ENCODE measurements around the gene CCDC88B.

The CCDC88B gene

GRCh38 chr11:64334764-64335735 lies 5.0 kb upstream of the CCDC88B start (continued):
- TF ChIP-seq ZNF529 (tag by site-specific recombination; IDR thresholded peaks at IDR 0.05; ENCODE audit: insufficient replicate concordance) (no peak), ZNF621 (tag by site-specific recombination; IDR thresholded peaks at IDR 0.05) (no peak), ZNF561 (tag by site-specific recombination; IDR thresholded peaks at IDR 0.05; ENCODE audit: borderline replicate concordance) (no peak), ZNF132 (tag by site-specific recombination; IDR thresholded peaks at IDR 0.05; ENCODE audit: borderline replicate concordance) (no peak), GLI4 (tag by site-specific recombination; IDR thresholded peaks at IDR 0.05) (no peak), ZNF10 (tag by site-specific recombination; IDR thresholded peaks at IDR 0.05) (no peak), HIC1 (tag by site-specific recombination; IDR thresholded peaks at IDR 0.05) (no peak), CTCF (tag by site-specific recombination; IDR thresholded peaks at IDR 0.05) (no peak), ZBTB11 (tag by site-specific recombination; conservative IDR thresholded peaks at IDR 0.05; ENCODE audit: low read depth) (no peak), KLF16 (tag by site-specific recombination; IDR thresholded peaks at IDR 0.05) (no peak), ZNF654 (tag by site-specific recombination; IDR thresholded peaks at IDR 0.05; ENCODE audit: low read depth) (no peak), INSM2 (tag by site-specific recombination; IDR thresholded peaks at IDR 0.05) (no peak), ZNF416 (tag by site-specific recombination; IDR thresholded peaks at IDR 0.05) (no peak), ZNF266 (tag by site-specific recombination; IDR thresholded peaks at IDR 0.05; ENCODE audit: low read depth) (no peak), OVOL3 (tag by site-specific recombination; IDR thresholded peaks at IDR 0.05) (no peak), ZNF398 (tag by site-specific recombination; IDR thresholded peaks at IDR 0.05) (0 out of 2 replicates have a peak, but pooled peaks have one; percentile 12), ZNF394 (tag by site-specific recombination; IDR thresholded peaks at IDR 0.05; ENCODE audit: borderline replicate concordance) (peak; percentile 59), ZNF292 (tag by site-specific recombination; IDR thresholded peaks at IDR 0.05; ENCODE audit: borderline replicate concordance, low read depth) (no peak), KLF17 (tag by site-specific recombination; IDR thresholded peaks at IDR 0.05) (0 out of 2 replicates have a peak, but pooled peaks have one; percentile 56), ZFP3 (tag by site-specific recombination; IDR thresholded peaks at IDR 0.05; ENCODE audit: low read depth) (no peak), ZNF610 (tag by site-specific recombination; IDR thresholded peaks at IDR 0.05; ENCODE audit: borderline replicate concordance) (no peak), ZNF341 (tag by site-specific recombination; IDR thresholded peaks at IDR 0.05; ENCODE audit: low read depth) (no peak), BCL6B (tag by site-specific recombination; IDR thresholded peaks at IDR 0.05) (no peak), ZNF335 (tag by site-specific recombination; conservative IDR thresholded peaks at IDR 0.05) (peak; percentile 61)
